ENCODE data around the gene GLDC.

- TF ChIP-seq, protein P1, sequence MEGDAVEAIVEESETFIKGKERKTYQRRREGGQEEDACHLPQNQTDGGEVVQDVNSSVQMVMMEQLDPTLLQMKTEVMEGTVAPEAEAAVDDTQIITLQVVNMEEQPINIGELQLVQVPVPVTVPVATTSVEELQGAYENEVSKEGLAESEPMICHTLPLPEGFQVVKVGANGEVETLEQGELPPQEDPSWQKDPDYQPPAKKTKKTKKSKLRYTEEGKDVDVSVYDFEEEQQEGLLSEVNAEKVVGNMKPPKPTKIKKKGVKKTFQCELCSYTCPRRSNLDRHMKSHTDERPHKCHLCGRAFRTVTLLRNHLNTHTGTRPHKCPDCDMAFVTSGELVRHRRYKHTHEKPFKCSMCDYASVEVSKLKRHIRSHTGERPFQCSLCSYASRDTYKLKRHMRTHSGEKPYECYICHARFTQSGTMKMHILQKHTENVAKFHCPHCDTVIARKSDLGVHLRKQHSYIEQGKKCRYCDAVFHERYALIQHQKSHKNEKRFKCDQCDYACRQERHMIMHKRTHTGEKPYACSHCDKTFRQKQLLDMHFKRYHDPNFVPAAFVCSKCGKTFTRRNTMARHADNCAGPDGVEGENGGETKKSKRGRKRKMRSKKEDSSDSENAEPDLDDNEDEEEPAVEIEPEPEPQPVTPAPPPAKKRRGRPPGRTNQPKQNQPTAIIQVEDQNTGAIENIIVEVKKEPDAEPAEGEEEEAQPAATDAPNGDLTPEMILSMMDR (IDR thresholded peaks at IDR 0.05) = no peak
- TF ChIP-seq POLR2AphosphoS5 (IDR thresholded peaks at IDR 0.05) (no peak), POLR2A (IDR thresholded peaks at IDR 0.05) (no peak)
Measured at GRCh38 chr9:6672118-6672517, 26.6 kb upstream of the GLDC start.

All from upper lobe of left lung (tissue), 4 donors.